T-cell (primary cell): Measurements from ENCODE around the gene DOCK1. TPM values are rescaled to one million over a fixed set of nuclear protein-coding genes. Genes with fewer than 3 reads are reported as not detected.

ENCODE experiments used
- ATAC-seq, 4 experiments: fragments of 200-7000 bp in 3 of 4; fragments of 150-1000 bp in 1 of 4; cut with Tn5 transposase; replicated peaks in 1 of 4; 1 replicate in 3 of 4; 2 replicates in 1 of 4; pipeline ENCODE4 v1.10.0; 2021; ENCODE audit warnings: moderate library complexity in 3 of 4, mild to moderate bottlenecking in 2 of 4, moderate number of reproducible peaks in 1 of 4
- CTCF ChIA-PET, 2 donors: fragments of 300-600 bp; sonication (Branson Sonifier 250); formaldehyde crosslinking; loops; one replicate each; lab custom pipeline; 2022; ENCODE audit warnings: antibody characterized with exemption in 2 of 2; lab: Charles Lee
- POLR2A ChIA-PET, 2 donors: fragments of 300-600 bp; sonication (Branson Sonifier 250); formaldehyde crosslinking; loops; one replicate each; lab custom pipeline; 2022; ENCODE audit warnings: antibody characterized with exemption in 2 of 2; lab: Charles Lee
- DNase-seq, 35 experiments: peaks; one replicate each; pipeline versions ENCODE4 v3.0.0 to v3.0.0-alpha.2; 2013 to 2023
- H3K27ac ChIP-seq: one replicate; pipeline ENCODE4 v1.5.1; 2013; ENCODE audit warnings: low read length
- H3K27me3 ChIP-seq, 2 experiments: replicated peaks in 1 of 2; 1 replicate in 1 of 2; 2 replicates in 1 of 2; pipeline versions ENCODE4 v1.6.1 to v1.7.0; 2013; ENCODE audit warnings: low read length in 1 of 2, mixed read lengths in 1 of 2; ENCODE audit not compliant: control insufficient read depth in 2 of 2, insufficient read depth in 2 of 2; ENCODE audit errors: extremely low read depth in 1 of 2
- H3K36me3 ChIP-seq, 2 donors: 1 replicate in 1 of 2; 2 replicates in 1 of 2; pipeline versions ENCODE4 v1.6.1 to v1.7.0; 2013; ENCODE audit warnings: low read length in 1 of 2; ENCODE audit not compliant: control insufficient read depth in 2 of 2, insufficient read depth in 1 of 2; ENCODE audit errors: extremely low read depth in 1 of 2
- H3K4me1 ChIP-seq, 2 experiments: 1 replicate in 1 of 2; 2 replicates in 1 of 2; pipeline versions ENCODE4 v1.6.1 to v1.7.0; 2013; ENCODE audit warnings: low read length in 2 of 2, mixed read lengths in 1 of 2; ENCODE audit not compliant: insufficient read depth in 2 of 2, control insufficient read depth in 1 of 2; ENCODE audit errors: extremely low read depth in 1 of 2
- H3K4me3 ChIP-seq, 2 donors: 1 replicate in 1 of 2; 2 replicates in 1 of 2; pipeline versions ENCODE4 v1.5.1 to v1.7.0; 2013; ENCODE audit warnings: mild to moderate bottlenecking in 2 of 2, low read length in 1 of 2, moderate library complexity in 1 of 2; ENCODE audit not compliant: control insufficient read depth in 1 of 2; ENCODE audit errors: extremely low read depth in 1 of 2
- H3K9me3 ChIP-seq: 2 replicates; pipeline ENCODE4 v1.7.0; 2013
- H3K27ac Mint-ChIP-seq, 2 donors: one replicate each; pipeline ENCODE4 v1.8.0; 2020 to 2021; ENCODE audit warnings: mild to moderate bottlenecking in 2 of 2, mixed read lengths in 2 of 2
- H3K27me3 Mint-ChIP-seq, 2 donors: one replicate each; pipeline ENCODE4 v1.8.0; 2021 to 2022; ENCODE audit warnings: mixed read lengths in 2 of 2
- H3K36me3 Mint-ChIP-seq: one replicate; pipeline ENCODE4 v1.8.0; 2021; ENCODE audit warnings: mixed read lengths
- H3K4me1 Mint-ChIP-seq, 3 donors: one replicate each; pipeline ENCODE4 v1.8.0; 2020 to 2022; ENCODE audit warnings: mixed read lengths in 3 of 3, mild to moderate bottlenecking in 1 of 3
- H3K4me3 Mint-ChIP-seq, 3 donors: one replicate each; pipeline ENCODE4 v1.8.0; 2020 to 2022; ENCODE audit warnings: mild to moderate bottlenecking in 3 of 3, mixed read lengths in 3 of 3, moderate library complexity in 3 of 3
- H3K9me3 Mint-ChIP-seq, 3 donors: one replicate each; pipeline ENCODE4 v1.8.0; 2020 to 2022; ENCODE audit warnings: mixed read lengths in 3 of 3
- WGBS: methylation state at CpG from one replicate; pipeline ENCODE4 v1.1.5; 2013; ENCODE audit warnings: missing lambda C conversion rate; ENCODE audit not compliant: insufficient coverage; 5-methylcytosine and 5-hydroxymethylcytosine counted together
- total RNA-seq, 35 experiments: library from RNA in 6 of 35; stranded (reverse) in 6 of 35; fragments of 120-200 nt in 1 of 35; gene quantifications; one replicate each; pipeline versions ENCODE4 v1.2.1 to v1.2.4 and lab custom pipeline; 2013 to 2026

The DOCK1 gene
- total RNA-seq, 5 donors from 2014 or later (not counting 1 experiment from before 2014, with no cell fraction given) = 0.18 to 0.53 (median 0.37) TPM

- no peaks in the 10 kb centered on the region for H3K4me1 Mint-ChIP-seq
- no peaks in the 10 kb centered on the region for H3K36me3 ChIP-seq
- DNase-seq = no peak
- H3K36me3 Mint-ChIP-seq = no peaks in the 10 kb centered on the region
- H3K9me3 Mint-ChIP-seq = no peaks in the 10 kb centered on the region
- no peaks in the 10 kb centered on the region for H3K27me3 Mint-ChIP-seq
- POLR2A ChIA-PET = no interaction called here
- no peak for ATAC-seq
- no peak overlapping the region for H3K4me3 Mint-ChIP-seq
- H3K9me3 ChIP-seq = no peaks in the 10 kb centered on the region
- no peaks in the 10 kb centered on the region for H3K4me1 ChIP-seq
- CTCF ChIA-PET = no interaction called here
- no peak overlapping the region for H3K4me3 ChIP-seq
- peaks cover 0 to 9% of the 10 kb centered on the region in 2 experiments for H3K27me3 ChIP-seq
- H3K27ac ChIP-seq = no peak overlapping the region
- no peak overlapping the region for H3K27ac Mint-ChIP-seq
- 79% methylated on average over 8 of the region's 13 CpGs for WGBS
Measured at GRCh38 chr10:127418536-127419168, 513.4 kb downstream of the DOCK1 start.

- H3K27me3 Mint-ChIP-seq = no peaks in the 10 kb centered on the region
- no peak overlapping the region for H3K4me3 Mint-ChIP-seq
- no peak for DNase-seq
- ChIA-PET POLR2A (no interaction called here), CTCF (no interaction called here)
- H3K9me3 ChIP-seq = no peaks in the 10 kb centered on the region
- H3K36me3 Mint-ChIP-seq = no peaks in the 10 kb centered on the region
- H3K27ac ChIP-seq = no peak overlapping the region
- peaks cover 0 to 11% of the 10 kb centered on the region in 2 experiments for H3K27me3 ChIP-seq
- ATAC-seq = no peak
- no peaks in the 10 kb centered on the region for H3K4me1 Mint-ChIP-seq
- no peaks in the 10 kb centered on the region for H3K36me3 ChIP-seq
- no peaks in the 10 kb centered on the region for H3K4me1 ChIP-seq
- H3K27ac Mint-ChIP-seq = no peak overlapping the region
- 85% methylated on average over 9 of the region's 10 CpGs for WGBS
- no peak overlapping the region for H3K4me3 ChIP-seq
- no peaks in the 10 kb centered on the region for H3K9me3 Mint-ChIP-seq
Measured at GRCh38 chr10:127420138-127420684, 515.0 kb downstream of the DOCK1 start.

DNA sequence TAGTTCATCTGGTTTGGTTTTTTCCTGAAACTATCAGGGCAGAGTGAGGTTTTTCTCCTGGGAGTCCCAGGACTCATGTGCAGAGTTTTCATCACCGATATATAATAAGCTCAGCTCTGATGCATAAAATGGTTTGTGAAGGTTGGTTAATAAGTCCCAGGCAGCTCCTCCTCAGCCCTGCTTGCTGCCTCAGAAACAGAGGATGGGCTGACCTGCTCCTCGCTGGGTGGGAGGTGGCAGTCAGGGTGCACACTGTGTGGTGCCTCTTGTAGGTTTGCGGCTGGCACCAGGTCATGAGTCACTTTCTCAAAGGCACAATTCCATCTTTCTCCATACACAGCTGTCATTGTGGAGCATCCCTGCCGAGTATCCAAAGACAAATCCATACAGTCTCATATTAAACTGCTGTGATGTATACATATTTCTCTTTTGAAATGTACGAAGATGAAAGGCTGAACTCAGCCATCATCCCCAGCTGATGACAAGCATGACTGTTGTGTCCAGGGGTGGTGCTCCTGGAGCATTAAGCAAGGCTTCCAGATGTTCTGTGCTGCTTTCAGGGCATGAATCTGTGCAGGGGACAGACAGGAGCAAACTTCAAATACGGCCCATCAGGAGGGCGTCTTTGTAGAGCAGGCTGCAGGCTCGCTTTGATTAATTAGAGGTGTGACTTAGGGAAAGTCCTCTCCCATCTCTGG lies 518.1 kb downstream of the DOCK1 start:
- no peak overlapping the region for H3K27ac Mint-ChIP-seq
- DNase-seq (no peak), ATAC-seq (no peak)
- CTCF ChIA-PET = no interaction called here
- 85% methylated on average over 5 of the region's 8 CpGs for WGBS
- H3K36me3 Mint-ChIP-seq = no peaks in the 10 kb centered on the region
- Histone ChIP-seq H3K27ac (no peak overlapping the region), H3K27me3 (peaks cover 0 to 12% of the 10 kb centered on the region in 2 experiments), H3K4me1 (no peaks in the 10 kb centered on the region), H3K4me3 (no peak overlapping the region), H3K9me3 (no peaks in the 10 kb centered on the region), H3K36me3 (no peaks in the 10 kb centered on the region)
- H3K4me3 Mint-ChIP-seq = no peak overlapping the region
- no peaks in the 10 kb centered on the region for H3K4me1 Mint-ChIP-seq
- H3K9me3 Mint-ChIP-seq = no peaks in the 10 kb centered on the region
- no peaks in the 10 kb centered on the region for H3K27me3 Mint-ChIP-seq
- POLR2A ChIA-PET = no interaction called here

- Histone ChIP-seq H3K27me3 (peaks cover 0 to 9% of the 10 kb centered on the region in 2 experiments), H3K27ac (no peak overlapping the region), H3K4me3 (no peak overlapping the region), H3K36me3 (no peaks in the 10 kb centered on the region), H3K9me3 (no peaks in the 10 kb centered on the region), H3K4me1 (no peaks in the 10 kb centered on the region)
- no peaks in the 10 kb centered on the region for H3K27me3 Mint-ChIP-seq
- ATAC-seq = no peak
- H3K36me3 Mint-ChIP-seq = no peaks in the 10 kb centered on the region
- no peak overlapping the region for H3K27ac Mint-ChIP-seq
- H3K4me1 Mint-ChIP-seq = no peaks in the 10 kb centered on the region
- no peak for DNase-seq
- no peak overlapping the region for H3K4me3 Mint-ChIP-seq
- CTCF ChIA-PET = no interaction called here
- WGBS = 94% methylated on average over 6 of the region's 12 CpGs
- H3K9me3 Mint-ChIP-seq = no peaks in the 10 kb centered on the region
- POLR2A ChIA-PET = no interaction called here
Measured at GRCh38 chr10:127424594-127425264, 519.5 kb downstream of the DOCK1 start.

- H3K4me1 Mint-ChIP-seq = no peaks in the 10 kb centered on the region
- H3K36me3 Mint-ChIP-seq = no peaks in the 10 kb centered on the region
- no peaks in the 10 kb centered on the region for H3K27me3 Mint-ChIP-seq
Measured at GRCh38 chr10:127426746-127427145, 521.5 kb downstream of the DOCK1 start.

DNA sequence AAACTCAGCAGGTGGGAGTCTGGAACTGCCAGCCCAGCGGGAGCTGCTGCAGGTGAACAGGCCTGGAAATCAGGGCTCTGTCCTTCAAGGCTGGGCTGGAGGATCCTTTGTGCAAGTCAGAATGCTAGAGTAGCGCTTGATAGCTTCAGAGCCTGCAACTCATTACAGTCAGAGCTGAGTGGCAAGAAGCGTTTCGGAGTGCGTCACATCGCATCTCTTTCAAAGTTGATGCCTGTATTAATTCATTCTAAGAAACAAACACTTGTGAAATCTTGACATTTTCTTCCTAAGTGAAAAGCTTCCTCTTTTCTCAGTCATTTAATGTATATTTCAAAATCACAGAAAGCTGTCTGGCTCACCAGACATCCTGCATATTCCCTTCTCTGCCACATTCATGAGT lies 522.7 kb downstream of the DOCK1 start:
- Mint-ChIP-seq H3K27ac (no peak overlapping the region), H3K9me3 (no peaks in the 10 kb centered on the region), H3K4me1 (peaks cover 0 to 2% (median 0%) of the 10 kb centered on the region in 3 donors), H3K36me3 (no peaks in the 10 kb centered on the region), H3K27me3 (no peaks in the 10 kb centered on the region), H3K4me3 (no peak overlapping the region)
- CTCF ChIA-PET = no interaction called here
- Histone ChIP-seq H3K36me3 (no peaks in the 10 kb centered on the region), H3K27me3 (peaks cover 0 to 17% of the 10 kb centered on the region in 2 experiments), H3K4me1 (no peaks in the 10 kb centered on the region), H3K4me3 (no peak overlapping the region), H3K27ac (no peak overlapping the region), H3K9me3 (no peaks in the 10 kb centered on the region)
- DNase-seq (no peak), ATAC-seq (no peak)
- POLR2A ChIA-PET = no interaction called here
- WGBS = 91% methylated on average over 6 of the region's 6 CpGs

More at GRCh38 chr10:127426746-127427145, 521.5 kb downstream of the DOCK1 start:
- ChIA-PET POLR2A (interaction anchor here in 1 of 2 donors (0.6 kb wide), 1 partner anchor 33 kb away, joined by 3 read pairs; no protein-coding TSS in a partner anchor), CTCF (no interaction called here)
- Mint-ChIP-seq H3K4me3 (no peak overlapping the region), H3K27ac (no peak overlapping the region), H3K9me3 (no peaks in the 10 kb centered on the region)
- no peaks in the 10 kb centered on the region for H3K9me3 ChIP-seq
- DNase-seq (no peak), ATAC-seq (no peak)
- WGBS = 93% methylated on average over 2 of the region's 4 CpGs
- H3K36me3 ChIP-seq = no peaks in the 10 kb centered on the region
- no peak overlapping the region for H3K4me3 ChIP-seq
- H3K4me1 ChIP-seq = no peaks in the 10 kb centered on the region
- H3K27ac ChIP-seq = no peak overlapping the region
- H3K27me3 ChIP-seq = peaks cover 0 to 17% of the 10 kb centered on the region in 2 experiments
